Measurements from ENCODE around the gene PPP1R3F.
"Not testable (repeated sequence)": the region's sequence is repeated elsewhere in the genome, so short reads cannot be mapped to it uniquely, and the experiment has no call there.

GRCh38 chrX:49322266-49322665 is 52.7 kb downstream of the PPP1R3F start:
- not testable (repeated sequence) for TF ChIP-seq POLR2AphosphoS5, CTCF (IDR thresholded peaks at IDR 0.05)

Data from stomach (tissue), 4 donors.